IMR-90 (cell line): ENCODE results near the gene KLK14. TPM values are rescaled to one million over a fixed set of nuclear protein-coding genes. Genes with fewer than 3 reads are reported as not detected.

ENCODE experiments used
- ATAC-seq: fragments of 200-7000 bp; cut with Tn5 transposase; 2 replicates; pipeline ENCODE4 v1.9.1; 2020; ENCODE audit warnings: low read depth, mild to moderate bottlenecking, moderate library complexity
- BruUV-seq: library from RNA; stranded (reverse); fragments of 400-500 nt; replicated peaks from 2 replicates; lab custom pipeline; 2021; lab: Mats Ljungman, UMichigan
- CTCF ChIA-PET: fragments of 300-600 bp; formaldehyde crosslinking; extraction: SDS; loops from one replicate; lab custom pipeline; 2021; ENCODE audit warnings: antibody characterized with exemption; lab: Yijun Ruan, JAX
- POLR2A ChIA-PET: fragments of 300-600 bp; sonication (Branson Sonifier 250); formaldehyde crosslinking; loops from one replicate; lab custom pipeline; 2022; ENCODE audit warnings: antibody characterized with exemption; ENCODE audit not compliant: unreplicated experiment; lab: Charles Lee
- DNase-seq: peaks from one replicate; pipeline ENCODE4 v3.0.0; 2013
- H2AFZ ChIP-seq: replicated peaks from 2 replicates; pipeline ENCODE3; 2013; ENCODE audit warnings: low read length, mild to moderate bottlenecking; ENCODE audit not compliant: poor library complexity
- H2AK5ac ChIP-seq: 2 replicates; pipeline ENCODE4 v1.6.1; 2013; ENCODE audit warnings: low read depth, low read length, inconsistent platforms
- H2AK9ac ChIP-seq: replicated peaks from 2 replicates; pipeline ENCODE3; 2013; ENCODE audit warnings: mild to moderate bottlenecking, low read depth, low read length, moderate library complexity; ENCODE audit not compliant: poor library complexity
- H2BK120ac ChIP-seq: 2 replicates; pipeline ENCODE4 v1.6.1; 2013; ENCODE audit warnings: low read depth, low read length, inconsistent platforms
- H2BK15ac ChIP-seq: 3 replicates; pipeline ENCODE4 v1.6.1; 2013; ENCODE audit warnings: low read depth, low read length, inconsistent platforms
- H2BK20ac ChIP-seq: 2 replicates; pipeline ENCODE4 v1.6.1; 2013; ENCODE audit warnings: low read depth, mild to moderate bottlenecking, inconsistent platforms, low read length, moderate library complexity
- H2BK5ac ChIP-seq: 2 replicates; pipeline ENCODE4 v1.6.1; 2013; ENCODE audit warnings: mild to moderate bottlenecking, low read depth, low read length, inconsistent platforms; ENCODE audit not compliant: poor library complexity, severe bottlenecking
- H3K14ac ChIP-seq: replicated peaks from 2 replicates; pipeline ENCODE4 v1.6.1; 2013; ENCODE audit warnings: low read depth, low read length, inconsistent platforms
- H3K18ac ChIP-seq: 2 replicates; pipeline ENCODE4 v1.6.1; 2013; ENCODE audit warnings: low read depth, low read length, control low read depth
- H3K23ac ChIP-seq: 2 replicates; pipeline ENCODE4 v1.6.1; 2013; ENCODE audit warnings: low read depth, low read length, inconsistent platforms
- H3K27ac ChIP-seq: 2 replicates; pipeline ENCODE4 v1.5.1; 2013; ENCODE audit warnings: mild to moderate bottlenecking, control low read depth, low read length; ENCODE audit not compliant: insufficient read depth
- H3K27me3 ChIP-seq: 2 replicates; pipeline ENCODE4 v1.6.1; 2013; ENCODE audit warnings: low read length; ENCODE audit not compliant: control insufficient read depth, insufficient read depth
- H3K36me3 ChIP-seq: 2 replicates; pipeline ENCODE4 v1.6.1; 2013; ENCODE audit warnings: low read length, mixed read lengths; ENCODE audit not compliant: control insufficient read depth, insufficient read depth
- H3K4ac ChIP-seq: 2 replicates; pipeline ENCODE4 v1.6.1; 2013; ENCODE audit warnings: low read depth, low read length, inconsistent platforms
- H3K4me1 ChIP-seq: 2 replicates; pipeline ENCODE4 v1.6.1; 2013; ENCODE audit warnings: low read length, mixed read lengths; ENCODE audit not compliant: control insufficient read depth, insufficient read depth
- H3K4me2 ChIP-seq: 2 replicates; pipeline ENCODE4 v1.6.1; 2013; ENCODE audit warnings: low read depth, mild to moderate bottlenecking, control low read depth, low read length, moderate library complexity
- H3K4me3 ChIP-seq: 2 replicates; pipeline ENCODE4 v1.5.1; 2013; ENCODE audit warnings: low read depth, mild to moderate bottlenecking, control low read depth, low read length, moderate library complexity; ENCODE audit not compliant: insufficient read depth
- H3K56ac ChIP-seq: 2 replicates; pipeline ENCODE4 v1.6.1; 2013; ENCODE audit warnings: low read length, inconsistent platforms; ENCODE audit not compliant: insufficient read depth; ENCODE audit errors: extremely low read depth
- H3K79me1 ChIP-seq, 2 experiments: 2 replicates each; pipeline ENCODE4 v1.6.1; 2013; ENCODE audit warnings: low read length in 2 of 2, inconsistent platforms in 1 of 2, low read depth in 1 of 2
- H3K9ac ChIP-seq: 2 replicates; pipeline ENCODE4 v1.6.1; 2013; ENCODE audit warnings: low read depth, low read length, control low read depth
- H3K9me1 ChIP-seq: 2 replicates; pipeline ENCODE4 v1.6.1; 2013; ENCODE audit warnings: low read length, inconsistent platforms; ENCODE audit not compliant: insufficient read depth
- H3K9me3 ChIP-seq: 2 replicates; pipeline ENCODE4 v1.6.1; 2013; ENCODE audit warnings: low read length; ENCODE audit not compliant: control insufficient read depth, insufficient read depth
- H4K20me1 ChIP-seq: 2 replicates; pipeline ENCODE4 v1.6.1; 2013; ENCODE audit warnings: low read length, inconsistent platforms; ENCODE audit not compliant: insufficient read depth
- H4K5ac ChIP-seq: 2 replicates; pipeline ENCODE4 v1.6.1; 2013; ENCODE audit warnings: mild to moderate bottlenecking, low read depth, low read length, control low read depth
- H4K8ac ChIP-seq, 2 experiments: 2 replicates each; pipeline ENCODE4 v1.6.1; 2013; ENCODE audit warnings: low read depth in 2 of 2, low read length in 2 of 2, control low read depth in 1 of 2, inconsistent platforms in 1 of 2
- H4K91ac ChIP-seq: 2 replicates; pipeline ENCODE4 v1.6.1; 2013; ENCODE audit warnings: low read depth, low read length, inconsistent platforms; ENCODE audit not compliant: insufficient read depth
- BHLHE40 ChIP-seq: fragments of 150-350 bp; IDR thresholded peaks from 2 replicates; pipeline ENCODE4 v1.6.1; 2016; ENCODE audit warnings: mild to moderate bottlenecking, low read depth, low read length
- CEBPB ChIP-seq: IDR thresholded peaks from 2 replicates; pipeline ENCODE4 v1.6.1; 2012; ENCODE audit warnings: low read depth, low read length, improper control_type of control experiment
- CHD1 ChIP-seq: IDR thresholded peaks from 2 replicates; pipeline ENCODE4 v1.6.1; 2012; ENCODE audit warnings: low read depth, low read length, improper control_type of control experiment
- FOS ChIP-seq: fragments of 150-350 bp; IDR thresholded peaks from 2 replicates; pipeline ENCODE4 v1.6.1; 2016; ENCODE audit warnings: low read depth, low read length
- MAFK ChIP-seq: IDR thresholded peaks from 2 replicates; pipeline ENCODE4 v1.6.1; 2012; ENCODE audit warnings: low read depth, low read length, improper control_type of control experiment
- MAZ ChIP-seq: IDR thresholded peaks from 2 replicates; pipeline ENCODE4 v1.6.1; 2012; ENCODE audit warnings: low read depth, mild to moderate bottlenecking, low read length, improper control_type of control experiment, moderate library complexity, borderline replicate concordance
- MXI1 ChIP-seq: IDR thresholded peaks from 2 replicates; pipeline ENCODE4 v1.6.1; 2012; ENCODE audit warnings: low read depth, mild to moderate bottlenecking, low read length, moderate library complexity, borderline replicate concordance
- NFE2L2 ChIP-seq: fragments of 150-350 bp; IDR thresholded peaks from 2 replicates; pipeline ENCODE4 v1.6.1; 2016; ENCODE audit warnings: low read depth, mild to moderate bottlenecking, low read length
- POLR2A ChIP-seq: IDR thresholded peaks from 2 replicates; pipeline ENCODE4 v1.6.1; 2012; ENCODE audit warnings: mild to moderate bottlenecking, low read depth, low read length
- RAD21 ChIP-seq: IDR thresholded peaks from 2 replicates; pipeline ENCODE4 v1.6.1; 2012; ENCODE audit warnings: low read length, improper control_type of control experiment
- RCOR1 ChIP-seq: IDR thresholded peaks from 2 replicates; pipeline ENCODE4 v1.6.1; 2012; ENCODE audit warnings: mild to moderate bottlenecking, low read length, improper control_type of control experiment; ENCODE audit not compliant: insufficient replicate concordance
- RFX5 ChIP-seq: IDR thresholded peaks from 2 replicates; pipeline ENCODE4 v1.8.0; 2012; ENCODE audit warnings: low read depth, mild to moderate bottlenecking, low read length, moderate library complexity
- WGBS, 2 experiments: methylation state at CpG; one replicate each; pipeline versions ENCODE4 v1.1.5 to v1.1.7; 2013; ENCODE audit warnings: missing lambda C conversion rate in 2 of 2; ENCODE audit not compliant: insufficient read length in 1 of 2; ENCODE audit errors: extremely low coverage in 2 of 2; 5-methylcytosine and 5-hydroxymethylcytosine counted together
- dilution Hi-C: fragments of 300-500 bp; cut with HindIII; formaldehyde crosslinking; loops from one replicate; pipeline ENCODE4 v1.14.3; 2018; ENCODE audit warnings: low sequenced_read_pairs; ENCODE audit not compliant: unreplicated experiment
- in situ Hi-C: fragments of 300-500 bp; cut with MboI; formaldehyde crosslinking; loops from 3 replicates; pipeline ENCODE4 v1.14.3; 2019; ENCODE audit warnings: low sequenced_read_pairs, inconsistent platforms, mixed read lengths
- intact Hi-C: fragments of 100-400 bp; cut with micrococcal nuclease; formaldehyde crosslinking; loops from 2 replicates; pipeline ENCODE4 v1.10.0; 2022
- polyA plus RNA-seq, 3 experiments: library from polyadenylated mRNA; depleted of rRNA; stranded (reverse); fragments of >200 nt; gene quantifications; 2 replicates each; pipeline ENCODE4 v1.2.3, GENCODE V29; 2012; ENCODE audit warnings: low replicate concordance in 1 of 3
- total RNA-seq: library from RNA; depleted of rRNA; stranded (reverse); fragments of >200 nt; gene quantifications from 2 replicates; pipeline ENCODE4 v1.2.3, GENCODE V29; 2012
- TF ChIP-seq, protein P1 (sequence below): fragments of 150-350 bp; IDR thresholded peaks from 2 replicates; pipeline ENCODE4 v1.6.1; 2016; ENCODE audit warnings: low read depth, mild to moderate bottlenecking, low read length, moderate library complexity, borderline replicate concordance
- TF ChIP-seq, protein P2 (sequence below): conservative IDR thresholded peaks from 2 replicates; pipeline ENCODE4 v1.5.1; 2012; ENCODE audit warnings: mild to moderate bottlenecking, low read depth, low read length, improper control_type of control experiment

The KLK14 gene
- total and polyA plus RNA-seq, 2 of the 4 experiments (the other 2 are of a cell fraction), result not detected

DNA sequence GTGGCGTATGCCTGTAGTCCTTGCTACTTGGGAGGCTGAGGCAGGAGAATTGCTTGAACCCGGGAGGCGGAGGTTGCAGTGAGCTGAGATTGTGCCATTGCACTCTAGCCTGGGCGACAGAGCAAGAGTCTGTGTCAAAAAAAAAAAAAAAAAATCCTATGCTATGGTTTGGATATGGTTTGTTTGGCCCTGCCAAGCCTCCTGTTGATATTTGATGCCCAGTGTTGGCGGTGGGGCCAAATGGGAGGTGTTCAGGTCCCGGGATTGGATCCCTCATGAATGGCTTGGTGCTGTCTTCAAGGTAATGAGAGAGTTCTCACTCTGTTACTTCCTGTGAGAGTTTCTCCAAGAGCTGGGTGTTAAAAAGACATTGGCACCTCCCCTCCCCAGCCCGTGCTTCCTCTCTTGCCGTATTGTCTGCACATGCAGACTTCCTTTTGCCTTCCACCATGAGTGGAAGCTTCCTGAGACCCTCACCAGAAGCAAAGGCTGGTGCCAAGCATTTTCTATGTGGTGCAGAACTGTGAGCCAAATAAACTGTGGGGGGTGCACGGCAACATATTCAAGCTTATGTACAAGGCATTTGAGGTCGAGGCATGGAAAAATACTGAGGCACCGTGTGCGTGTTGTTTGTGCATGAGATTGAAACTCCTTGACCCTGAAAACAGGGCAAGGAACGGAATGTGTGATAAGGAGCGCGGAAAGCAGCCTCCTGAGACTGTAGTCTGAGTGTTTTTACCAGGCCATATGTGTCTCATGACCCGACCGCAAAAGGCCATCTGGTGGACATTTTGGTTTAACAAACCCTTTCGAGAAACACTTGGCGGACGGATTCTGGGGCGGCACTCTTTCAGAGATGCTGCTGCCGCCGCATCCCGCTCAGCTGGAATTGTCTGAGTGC lies 49.3 kb upstream of the KLK14 start:
- Histone ChIP-seq H3K9me1 (peaks cover 4% of the 10 kb centered on the region; the same call in 1 of the 2 replicates), H2AK5ac (no peak overlapping the region), H2AK9ac (no peak overlapping the region), H3K56ac (no peak overlapping the region), H4K91ac (no peak overlapping the region), H2BK5ac (no peak overlapping the region), H3K23ac (no peak overlapping the region; the same call in 1 of the 2 replicates), H3K4me1 (0 out of 2 replicates have a peak, but pooled peaks cover 2% of the 10 kb centered on the region), H2BK15ac (no peak overlapping the region), H3K27ac (no peak overlapping the region), H3K14ac (no peak overlapping the region), H4K20me1 (no peaks in the 10 kb centered on the region), H3K4me2 (no peak overlapping the region; the same call in 1 of the 2 replicates), H3K79me1 (no peaks in the 10 kb centered on the region), H3K36me3 (no peaks in the 10 kb centered on the region), H4K5ac (no peak overlapping the region), H2BK120ac (no peak overlapping the region), H3K18ac (no peak overlapping the region), H3K4me3 (no peak overlapping the region), H3K4ac (no peak overlapping the region), H3K9me3 (no peaks in the 10 kb centered on the region), H2BK20ac (no peak overlapping the region), H3K27me3 (no peaks in the 10 kb centered on the region; the same call in 1 of the 2 replicates), H2AFZ (peak overlapping the region; percentile 71), H4K8ac (no peak overlapping the region), H3K9ac (no peak overlapping the region)
- ATAC-seq (peak; percentile 72), DNase-seq (peak; percentile 38)
- in situ Hi-C loops, result no loop called here
- dilution Hi-C loops, result no loop called here
- CTCF ChIA-PET, result no interaction called here
- intact Hi-C loops, result no loop called here
- POLR2A ChIA-PET, result no interaction called here
- no TSS peak for BruUV-seq
- 21% methylated on average over 10 of the region's 24 CpGs; no CpG with 5 or more reads in 1 of the 2 experiments for WGBS, 2 experiments
- no peak for TF ChIP-seq MAZ
- TF ChIP-seq BHLHE40, result no peak
- no peak for TF ChIP-seq FOS
- no peak for TF ChIP-seq MXI1
- TF ChIP-seq RAD21, result no peak
- no peak for TF ChIP-seq CEBPB
- TF ChIP-seq, protein P1, sequence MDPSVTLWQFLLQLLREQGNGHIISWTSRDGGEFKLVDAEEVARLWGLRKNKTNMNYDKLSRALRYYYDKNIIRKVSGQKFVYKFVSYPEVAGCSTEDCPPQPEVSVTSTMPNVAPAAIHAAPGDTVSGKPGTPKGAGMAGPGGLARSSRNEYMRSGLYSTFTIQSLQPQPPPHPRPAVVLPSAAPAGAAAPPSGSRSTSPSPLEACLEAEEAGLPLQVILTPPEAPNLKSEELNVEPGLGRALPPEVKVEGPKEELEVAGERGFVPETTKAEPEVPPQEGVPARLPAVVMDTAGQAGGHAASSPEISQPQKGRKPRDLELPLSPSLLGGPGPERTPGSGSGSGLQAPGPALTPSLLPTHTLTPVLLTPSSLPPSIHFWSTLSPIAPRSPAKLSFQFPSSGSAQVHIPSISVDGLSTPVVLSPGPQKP, result no peak
- TF ChIP-seq RCOR1, result no peak
- TF ChIP-seq RFX5, result no peak
- TF ChIP-seq, protein P2, sequence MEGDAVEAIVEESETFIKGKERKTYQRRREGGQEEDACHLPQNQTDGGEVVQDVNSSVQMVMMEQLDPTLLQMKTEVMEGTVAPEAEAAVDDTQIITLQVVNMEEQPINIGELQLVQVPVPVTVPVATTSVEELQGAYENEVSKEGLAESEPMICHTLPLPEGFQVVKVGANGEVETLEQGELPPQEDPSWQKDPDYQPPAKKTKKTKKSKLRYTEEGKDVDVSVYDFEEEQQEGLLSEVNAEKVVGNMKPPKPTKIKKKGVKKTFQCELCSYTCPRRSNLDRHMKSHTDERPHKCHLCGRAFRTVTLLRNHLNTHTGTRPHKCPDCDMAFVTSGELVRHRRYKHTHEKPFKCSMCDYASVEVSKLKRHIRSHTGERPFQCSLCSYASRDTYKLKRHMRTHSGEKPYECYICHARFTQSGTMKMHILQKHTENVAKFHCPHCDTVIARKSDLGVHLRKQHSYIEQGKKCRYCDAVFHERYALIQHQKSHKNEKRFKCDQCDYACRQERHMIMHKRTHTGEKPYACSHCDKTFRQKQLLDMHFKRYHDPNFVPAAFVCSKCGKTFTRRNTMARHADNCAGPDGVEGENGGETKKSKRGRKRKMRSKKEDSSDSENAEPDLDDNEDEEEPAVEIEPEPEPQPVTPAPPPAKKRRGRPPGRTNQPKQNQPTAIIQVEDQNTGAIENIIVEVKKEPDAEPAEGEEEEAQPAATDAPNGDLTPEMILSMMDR, result no peak
- TF ChIP-seq CHD1, result no peak
- TF ChIP-seq MAFK, result no peak
- TF ChIP-seq POLR2A, result no peak
- no peak for TF ChIP-seq NFE2L2
